ENCODE data around the gene KRTAP5-9. TPM values are rescaled to one million over a fixed set of nuclear protein-coding genes. Genes with fewer than 3 reads are reported as not detected.
"Not testable (repeated sequence)": the region's sequence is repeated elsewhere in the genome, so short reads cannot be mapped to it uniquely, and the experiment has no call there.

Gene KRTAP5-9
- polyA plus RNA-seq, 4 donors: 0.34 to 0.79 (median 0.47) TPM

DNA sequence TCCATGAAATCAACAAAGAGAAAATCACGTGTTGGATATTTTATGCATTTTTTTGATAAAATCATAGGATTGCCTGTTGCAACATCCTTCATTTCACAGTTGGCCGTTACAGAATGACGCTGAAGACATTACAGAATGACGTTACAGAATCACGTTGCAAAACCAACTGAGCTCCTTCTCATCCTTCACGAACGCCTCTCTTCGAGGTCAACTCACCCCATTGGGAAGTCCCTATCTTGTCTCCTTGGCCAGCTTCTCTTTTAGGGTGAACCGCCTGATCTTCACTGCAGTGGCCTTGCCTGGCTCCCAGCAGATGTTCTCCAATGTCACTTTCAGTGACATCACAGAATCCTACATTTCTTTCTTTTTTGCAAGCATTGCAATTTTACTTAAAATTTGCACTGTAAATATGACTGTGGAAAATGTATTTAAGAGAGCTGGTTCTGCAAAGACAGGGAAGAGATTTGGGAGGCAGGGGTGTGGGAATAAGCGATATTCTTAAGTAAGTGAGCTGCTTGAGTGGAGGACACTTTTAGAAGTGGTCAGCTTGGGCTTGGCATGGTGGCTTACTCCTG, 16.1 kb upstream of the KRTAP5-9 start:
- no peak for DNase-seq (ENCODE audit: low read depth in 4 of 4, low spot score in 2 of 4)

GRCh38 chr11:71534711-71535608, 13.3 kb upstream of the KRTAP5-9 start:
- DNase-seq (ENCODE audit: low read depth in 4 of 4, low spot score in 2 of 4): not testable (repeated sequence)

GRCh38 chr11:71535825-71536224, 12.4 kb upstream of the KRTAP5-9 start:
- no peak for DNase-seq (ENCODE audit: low read depth in 4 of 4, low spot score in 2 of 4)

DNA sequence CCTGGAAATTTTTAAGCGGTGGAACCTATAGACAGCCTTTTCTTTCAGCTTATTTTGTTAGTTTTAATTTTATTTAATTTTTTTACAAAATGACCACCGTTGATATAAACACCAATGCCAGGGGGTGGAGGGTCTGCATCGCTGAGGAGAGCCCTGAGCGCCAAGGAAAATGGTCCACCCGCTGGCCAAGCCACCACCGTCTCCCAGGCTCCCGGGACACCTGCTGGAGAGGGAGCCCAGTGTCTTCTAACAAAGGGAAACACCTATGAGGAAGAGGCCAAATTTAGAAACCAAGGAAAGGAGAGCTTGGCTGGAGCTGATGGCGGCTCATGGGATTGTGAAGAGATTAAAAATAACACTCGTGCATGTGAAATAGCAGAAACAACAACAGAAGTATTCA, 10.7 kb upstream of the KRTAP5-9 start:
- DNase-seq (ENCODE audit: low read depth in 4 of 4, low spot score in 2 of 4): no peak

- not testable (repeated sequence) for DNase-seq (ENCODE audit: low read depth in 4 of 4, low spot score in 2 of 4)
Observed at GRCh38 chr11:71537977-71538665, 10.1 kb upstream of the KRTAP5-9 start, which contains the start of gene KRTAP5-8. KRTAP5-8 (plus strand) TSS chr11:71538025; CDS start chr11:71538056, 31 bp downstream.

DNA sequence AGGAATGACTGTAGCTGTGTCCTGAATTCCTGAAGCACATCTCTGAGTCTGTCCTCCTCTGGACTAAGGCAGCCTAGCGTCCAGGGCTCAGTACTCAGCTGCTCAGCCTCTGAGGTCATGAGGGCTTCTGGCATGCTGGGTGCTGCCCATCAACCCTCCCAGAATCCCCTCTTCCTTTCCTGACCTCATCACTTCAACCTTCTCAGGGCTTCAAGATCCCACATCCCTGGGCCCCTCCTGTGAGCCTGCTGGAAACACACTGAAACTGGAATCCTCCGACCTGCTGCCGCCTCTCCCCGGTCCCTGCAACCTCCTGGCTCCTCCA, 9.6 kb upstream of the KRTAP5-9 start:
- no peak for DNase-seq (ENCODE audit: low read depth in 4 of 4, low spot score in 2 of 4)

- DNase-seq (ENCODE audit: low read depth in 4 of 4, low spot score in 2 of 4): no peak
Observed at GRCh38 chr11:71539017-71539416, 9.2 kb upstream of the KRTAP5-9 start.

GRCh38 chr11:71539971-71540370, 8.2 kb upstream of the KRTAP5-9 start:
- DNase-seq (ENCODE audit: low read depth in 4 of 4, low spot score in 2 of 4): not testable (repeated sequence)

DNA sequence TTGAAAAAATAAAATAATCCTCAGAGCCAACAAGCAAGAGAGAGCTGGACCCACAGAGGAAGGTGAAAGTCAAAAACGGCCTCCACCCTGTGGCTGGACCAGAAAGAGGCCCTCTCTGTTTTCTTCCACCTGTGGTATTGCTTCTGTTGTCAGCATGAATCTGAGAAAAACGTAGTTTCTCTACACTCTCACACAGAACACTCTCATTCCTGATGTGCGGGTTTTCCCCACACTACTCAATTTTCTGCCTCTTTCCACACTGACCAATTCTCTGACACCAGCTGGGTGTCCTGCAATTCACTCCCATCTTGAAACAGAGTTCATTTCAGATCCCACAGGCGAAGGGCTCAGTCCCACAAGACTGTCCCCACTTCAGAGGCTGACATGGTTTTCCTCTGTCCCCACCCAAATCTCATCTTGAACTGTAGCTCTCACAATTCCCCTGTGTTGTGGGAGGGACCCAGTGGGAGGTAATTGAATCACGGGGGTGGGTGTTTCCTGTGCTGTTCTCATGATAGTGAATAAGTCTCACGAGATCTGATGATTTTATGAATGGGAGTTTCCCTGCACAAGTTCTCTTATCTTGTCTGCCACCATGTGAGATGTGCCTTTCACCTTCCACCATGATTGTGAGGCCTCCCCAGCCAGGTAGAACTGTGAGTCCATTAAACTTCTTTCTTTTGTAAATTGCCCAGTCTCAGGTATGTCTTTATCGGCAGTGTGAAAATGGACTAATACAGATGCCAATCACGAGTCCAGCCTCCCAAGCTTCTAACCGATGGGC, 7.5 kb upstream of the KRTAP5-9 start:
- DNase-seq (ENCODE audit: low read depth in 4 of 4, low spot score in 2 of 4): not testable (repeated sequence)

GRCh38 chr11:71542382-71542781, 5.8 kb upstream of the KRTAP5-9 start:
- DNase-seq (ENCODE audit: low read depth in 4 of 4, low spot score in 2 of 4): no peak

GRCh38 chr11:71542879-71543777, 5.1 kb upstream of the KRTAP5-9 start:
- no peak for DNase-seq (ENCODE audit: low read depth in 4 of 4, low spot score in 2 of 4)

GRCh38 chr11:71543866-71544265, 4.4 kb upstream of the KRTAP5-9 start:
- DNase-seq (ENCODE audit: low read depth in 4 of 4, low spot score in 2 of 4): no peak

DNA sequence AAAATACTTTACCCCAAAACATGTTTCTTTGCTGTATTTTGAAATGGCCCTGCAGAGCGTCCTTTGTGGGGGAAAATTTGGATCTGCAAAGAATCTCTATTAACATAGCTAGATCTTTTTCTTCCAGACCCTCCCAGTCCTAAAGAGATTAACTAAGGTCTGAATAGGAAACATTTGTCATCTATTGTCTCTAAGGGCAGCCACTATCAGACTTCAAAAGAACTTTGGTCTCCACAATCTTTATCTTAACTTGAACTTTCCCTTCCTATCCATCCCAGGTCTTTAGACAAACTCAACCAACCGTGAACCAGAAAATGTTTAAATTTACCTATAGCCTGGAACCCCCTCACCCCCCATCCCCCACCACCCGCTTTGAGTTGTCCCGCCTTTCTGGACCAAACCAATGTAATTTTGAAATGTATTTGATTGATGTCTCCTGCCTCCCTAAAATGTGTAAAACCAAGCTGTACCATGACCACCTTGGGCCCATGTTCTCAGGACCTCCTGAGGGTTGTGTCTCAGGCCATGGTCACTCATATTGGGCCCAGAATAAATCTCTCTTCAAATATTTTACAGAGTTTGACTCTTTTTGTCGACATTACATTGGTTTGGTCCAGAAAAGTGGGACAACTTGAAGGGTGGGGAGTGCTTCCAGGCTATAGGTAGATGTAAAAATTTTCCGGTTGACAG, 3.5 kb upstream of the KRTAP5-9 start:
- no peak for DNase-seq (ENCODE audit: low read depth in 4 of 4, low spot score in 2 of 4)

- DNase-seq (ENCODE audit: low read depth in 4 of 4, low spot score in 2 of 4): no peak
Observed at GRCh38 chr11:71545405-71545966, 2.7 kb upstream of the KRTAP5-9 start.

GRCh38 chr11:71548716-71549151, 514 bp downstream of the KRTAP5-9 start:
- DNase-seq (ENCODE audit: low read depth in 4 of 4, low spot score in 2 of 4): no peak

GRCh38 chr11:71551711-71552110, 3.5 kb downstream of the KRTAP5-9 start:
- no peak for DNase-seq (ENCODE audit: low read depth in 4 of 4, low spot score in 2 of 4)

- no peak for DNase-seq (ENCODE audit: low read depth in 4 of 4, low spot score in 2 of 4)
Observed at GRCh38 chr11:71554996-71555395, 6.8 kb downstream of the KRTAP5-9 start.

GRCh38 chr11:71555508-71555907, 7.3 kb downstream of the KRTAP5-9 start:
- no peak for DNase-seq (ENCODE audit: low read depth in 4 of 4, low spot score in 2 of 4)

DNA sequence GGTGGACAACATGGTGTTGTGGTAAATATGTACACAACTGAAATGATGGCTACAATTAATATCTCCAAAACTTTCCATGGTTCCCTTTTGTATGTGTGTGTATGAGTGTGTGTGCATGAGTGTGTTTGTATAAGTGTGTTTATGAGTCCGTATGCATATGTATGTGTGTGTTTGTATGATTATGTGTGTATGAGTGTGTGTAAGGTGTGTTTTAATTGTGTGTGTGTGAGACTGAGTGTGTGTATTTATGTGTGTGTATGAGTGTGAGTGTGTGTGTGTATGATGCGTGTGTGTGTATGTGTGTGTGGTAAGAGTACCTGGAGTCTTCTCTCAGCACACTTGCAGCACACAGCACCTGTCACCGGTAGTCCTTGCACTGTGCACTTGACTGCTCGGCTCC, 7.8 kb downstream of the KRTAP5-9 start:
- DNase-seq (ENCODE audit: low read depth in 4 of 4, low spot score in 2 of 4): no peak

Data from left renal cortex interstitium (tissue), 4 donors.